Epithelial cell of proximal tubule (primary cell): ENCODE measurements around the gene HIF1AN. TPM values are rescaled to one million over a fixed set of nuclear protein-coding genes. Genes with fewer than 3 reads are reported as not detected.

Source experiments
- DNase-seq: peaks from one replicate; pipeline ENCODE4 v3.0.0-alpha.2; 2011; ENCODE audit warnings: low read depth
- H3K4me3 ChIP-seq: 2 replicates; pipeline ENCODE4 v1.5.1; 2011; ENCODE audit warnings: low read depth, mild to moderate bottlenecking, low read length
- CTCF ChIP-seq: conservative IDR thresholded peaks from 2 replicates; pipeline ENCODE4 v1.5.1; 2012; ENCODE audit warnings: low read depth, mild to moderate bottlenecking, low read length
- total RNA-seq: library from RNA; depleted of rRNA; stranded (reverse); fragments of >200 nt; gene quantifications from 2 replicates; pipeline ENCODE4 v1.2.3, GENCODE V29; 2015

The HIF1AN gene
- total RNA-seq, 1 donor from 2014 or later = 7.0 TPM

- no peak for DNase-seq
Measured at GRCh38 chr10:100520811-100521210, 14.9 kb upstream of the HIF1AN start.

GRCh38 chr10:100522107-100522801 lies 13.5 kb upstream of the HIF1AN start:
- no peak for TF ChIP-seq CTCF
- no peak for DNase-seq

More at GRCh38 chr10:100520811-100521210, 14.9 kb upstream of the HIF1AN start:
- H3K4me3 ChIP-seq = no peak overlapping the region
- no peak for TF ChIP-seq CTCF

GRCh38 chr10:100522945-100523344 lies 12.8 kb upstream of the HIF1AN start:
- no peak for TF ChIP-seq CTCF
- H3K4me3 ChIP-seq = no peak overlapping the region
- DNase-seq = no peak

More at GRCh38 chr10:100522107-100522801, 13.5 kb upstream of the HIF1AN start:
- no peak overlapping the region for H3K4me3 ChIP-seq

GRCh38 chr10:100524206-100524605 lies 11.5 kb upstream of the HIF1AN start:
- DNase-seq = no peak
- no peak overlapping the region for H3K4me3 ChIP-seq
- no peak for TF ChIP-seq CTCF

GRCh38 chr10:100524638-100525037 lies 11.1 kb upstream of the HIF1AN start:
- TF ChIP-seq CTCF = peak; percentile 21
- no peak overlapping the region for H3K4me3 ChIP-seq
- no peak for DNase-seq

GRCh38 chr10:100528123-100528886 lies 7.4 kb upstream of the HIF1AN start:
- no peak for DNase-seq
- no peak for TF ChIP-seq CTCF
- H3K4me3 ChIP-seq = peak overlapping the region; percentile 98
